D341Med (cell line): ENCODE results near the gene NOS2.
A peak's percentile ranks its signal among the peaks of the same experiment; 100 is the strongest.
"Not testable (repeated sequence)": the region's sequence is repeated elsewhere in the genome, so short reads cannot be mapped to it uniquely, and the experiment has no call there.

ENCODE experiments used
- DNase-seq: peaks from one replicate; pipeline ENCODE4 v3.0.0; 2012; ENCODE audit warnings: low spot score

Gene NOS2

GRCh38 chr17:27783440-27784350 lies 16.6 kb downstream of the NOS2 start:
- DNase-seq = no peak

DNA sequence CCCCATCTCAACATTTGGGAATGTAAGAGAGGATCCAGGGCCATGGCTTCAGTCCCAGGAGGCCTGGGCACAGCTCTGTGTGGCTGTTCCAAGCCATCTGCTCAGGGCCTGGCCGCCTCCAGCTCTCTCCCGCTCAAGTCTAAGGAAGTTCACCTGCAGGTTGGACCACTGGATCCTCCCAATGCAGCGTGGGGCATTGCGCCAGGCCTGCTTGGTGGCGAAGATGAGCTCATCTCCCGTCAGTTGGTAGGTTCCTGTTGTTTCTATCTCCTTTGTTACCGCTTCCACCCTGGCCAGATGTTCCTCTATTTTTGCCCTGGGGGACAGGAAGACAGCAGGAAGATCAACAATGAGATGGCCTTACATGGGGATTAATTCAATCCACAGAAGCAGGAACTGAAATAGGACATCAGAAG lies 17.5 kb downstream of the NOS2 start:
- no peak for DNase-seq

GRCh38 chr17:27780828-27781404 lies 19.4 kb downstream of the NOS2 start:
- DNase-seq = no peak

DNA sequence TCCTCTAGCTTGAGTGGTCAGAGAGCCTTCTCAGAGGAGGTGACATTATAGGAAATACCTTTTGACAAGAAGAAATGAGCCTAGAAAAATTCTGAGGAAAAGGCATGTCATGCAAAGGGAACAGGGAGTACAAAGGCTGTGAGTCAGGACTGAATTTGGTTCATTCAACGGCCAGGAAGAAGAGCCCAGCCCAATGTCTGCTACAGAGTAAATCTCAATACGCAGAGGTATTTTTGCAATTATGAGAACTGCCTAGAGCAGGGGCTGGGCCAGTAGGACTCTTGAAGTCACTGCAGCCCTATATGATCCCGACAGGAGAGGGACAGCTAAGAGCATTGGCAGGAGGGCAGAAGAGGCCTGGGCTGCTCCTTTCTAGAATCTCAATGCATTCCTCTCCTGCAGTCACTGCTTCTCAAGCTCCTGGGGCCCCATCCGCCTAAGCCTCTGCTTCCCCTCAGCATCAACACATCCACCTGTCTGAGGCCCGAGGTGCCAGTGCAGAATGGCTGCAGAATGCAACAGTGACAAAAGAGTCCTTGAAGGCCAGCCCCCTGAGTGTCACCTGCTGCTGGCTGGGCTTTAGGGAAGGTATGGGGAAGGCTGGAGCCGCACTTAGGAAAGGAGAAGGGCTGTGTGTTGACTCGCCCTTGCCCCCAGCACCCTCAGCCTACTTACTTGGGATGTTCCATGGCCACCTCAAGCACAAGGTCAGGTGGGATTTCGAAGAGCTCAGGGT lies 20.1 kb downstream of the NOS2 start:
- DNase-seq = no peak

DNA sequence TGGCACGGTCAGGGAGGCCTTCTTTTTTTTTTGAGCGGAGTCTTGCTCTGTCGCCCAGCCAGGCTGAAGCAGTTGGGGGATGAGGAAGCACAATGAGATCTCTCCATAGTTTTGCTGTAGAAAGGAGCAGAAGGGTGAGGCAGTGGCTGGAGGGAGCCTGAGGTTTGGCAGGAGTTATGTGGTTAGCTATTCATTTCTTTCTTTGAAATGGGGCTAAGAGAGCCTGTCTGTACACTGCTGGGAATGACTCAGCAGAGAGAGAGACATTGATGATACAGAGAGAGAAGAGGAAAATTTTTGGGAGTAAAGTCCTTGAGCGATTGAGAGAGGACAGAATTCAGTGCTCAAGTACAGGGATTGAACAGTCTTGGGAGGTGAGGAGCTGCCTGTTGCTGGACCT lies 22.1 kb downstream of the NOS2 start:
- no peak for DNase-seq

DNA sequence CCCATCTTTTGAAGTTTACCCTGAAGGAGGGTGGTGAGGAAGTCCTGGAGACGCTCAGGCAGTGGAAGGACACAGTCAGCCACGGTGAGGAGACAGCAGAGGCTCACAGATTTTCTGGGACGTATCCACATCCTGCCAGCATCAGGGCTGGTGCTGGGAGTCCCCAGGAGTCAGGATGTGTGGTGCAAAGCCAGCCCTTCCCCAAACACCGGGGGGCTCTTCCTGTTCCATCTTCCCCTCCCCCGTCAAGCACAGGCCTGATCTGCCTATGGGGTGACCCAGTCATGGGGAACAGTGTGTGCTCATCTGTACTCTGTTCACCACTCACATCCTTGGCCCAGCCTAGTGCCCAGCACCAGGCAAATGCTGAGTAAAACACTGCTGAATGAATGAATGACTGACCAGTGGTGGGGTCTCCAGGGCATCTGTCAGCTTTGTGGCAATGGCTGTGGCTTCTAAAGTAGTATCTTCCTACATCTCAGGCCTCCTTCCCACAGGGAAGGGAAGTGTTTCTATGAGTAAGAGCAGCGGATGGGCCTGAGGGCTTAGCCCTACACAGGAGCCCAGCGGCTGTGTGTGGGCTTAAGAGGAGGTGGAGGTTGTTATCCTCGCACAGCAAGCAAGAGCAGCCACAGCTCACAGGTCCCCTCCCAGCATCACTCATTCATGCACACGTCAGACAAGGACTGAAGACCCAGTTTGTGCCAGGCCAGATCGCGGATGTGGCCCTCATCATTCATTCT lies 23.3 kb downstream of the NOS2 start:
- DNase-seq = no peak

GRCh38 chr17:27771586-27771985 lies 28.7 kb downstream of the NOS2 start:
- DNase-seq = no peak

DNA sequence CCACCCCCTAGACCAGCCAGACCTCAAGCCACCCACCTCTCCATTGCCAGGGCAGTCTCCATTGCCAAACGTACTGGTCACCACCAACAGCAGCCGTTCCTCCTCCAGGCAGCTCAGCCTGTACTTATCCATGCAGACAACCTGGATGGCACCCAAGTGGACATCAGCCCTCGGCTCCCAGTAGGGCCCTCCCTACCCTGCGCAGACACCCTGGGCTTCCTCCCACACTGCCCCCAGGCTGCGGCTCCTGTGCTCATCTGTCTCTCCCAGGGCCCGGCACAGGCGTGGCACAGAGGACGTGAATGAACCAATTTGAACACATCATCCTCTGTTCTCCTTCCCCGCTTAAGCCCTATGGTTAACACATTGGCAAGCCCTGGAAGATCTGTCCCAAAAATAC lies 29.5 kb downstream of the NOS2 start:
- no peak for DNase-seq

DNA sequence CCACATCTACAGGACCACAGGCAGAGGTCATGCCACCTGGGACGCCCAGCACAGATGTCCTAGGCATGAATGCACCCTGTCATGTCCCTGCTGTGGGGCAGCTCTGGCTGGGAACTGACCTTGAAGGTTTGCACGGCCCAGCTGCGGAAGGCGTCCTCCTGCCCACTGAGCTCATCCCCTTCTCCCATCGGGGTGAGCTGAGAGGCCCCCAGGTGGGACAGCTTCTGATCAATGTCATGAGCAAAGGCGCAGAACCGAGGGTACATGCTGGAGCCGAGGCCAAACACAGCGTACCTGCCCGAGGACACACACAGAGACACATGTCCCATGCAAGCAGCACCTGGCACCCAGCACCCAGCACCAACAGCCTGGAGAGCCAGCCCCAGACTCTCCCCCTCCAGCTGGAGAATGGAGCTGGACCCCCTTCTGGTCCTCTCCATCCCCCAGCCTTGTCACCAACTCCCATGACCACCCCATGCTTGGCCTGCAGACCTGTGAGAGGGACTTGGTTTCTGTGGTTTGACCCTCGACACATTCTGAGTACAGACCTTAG lies 31.4 kb downstream of the NOS2 start:
- DNase-seq = no peak

GRCh38 chr17:27766438-27766837 lies 33.9 kb downstream of the NOS2 start:
- no peak for DNase-seq

DNA sequence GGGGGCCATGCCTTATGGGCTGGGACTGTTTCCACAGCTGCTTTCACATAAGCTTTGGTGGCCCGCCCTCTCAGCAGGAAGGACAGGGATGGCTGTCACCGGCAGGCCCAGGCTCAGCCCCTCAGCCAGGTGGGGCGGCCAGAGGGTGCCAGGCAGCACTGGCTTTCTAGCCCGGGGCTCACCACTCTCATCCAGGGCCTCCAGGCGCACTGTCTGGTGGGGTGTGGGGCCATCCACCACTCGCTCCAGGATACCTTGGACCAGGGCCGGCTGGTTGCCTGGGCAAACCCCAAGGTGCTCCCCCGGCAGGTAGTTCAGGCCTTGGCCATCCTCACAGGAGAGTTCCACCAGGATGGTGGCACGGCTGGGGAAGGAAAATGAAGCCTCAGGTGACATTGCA lies 35.0 kb downstream of the NOS2 start:
- no peak for DNase-seq

GRCh38 chr17:27764589-27764988 lies 35.7 kb downstream of the NOS2 start:
- no peak for DNase-seq

DNA sequence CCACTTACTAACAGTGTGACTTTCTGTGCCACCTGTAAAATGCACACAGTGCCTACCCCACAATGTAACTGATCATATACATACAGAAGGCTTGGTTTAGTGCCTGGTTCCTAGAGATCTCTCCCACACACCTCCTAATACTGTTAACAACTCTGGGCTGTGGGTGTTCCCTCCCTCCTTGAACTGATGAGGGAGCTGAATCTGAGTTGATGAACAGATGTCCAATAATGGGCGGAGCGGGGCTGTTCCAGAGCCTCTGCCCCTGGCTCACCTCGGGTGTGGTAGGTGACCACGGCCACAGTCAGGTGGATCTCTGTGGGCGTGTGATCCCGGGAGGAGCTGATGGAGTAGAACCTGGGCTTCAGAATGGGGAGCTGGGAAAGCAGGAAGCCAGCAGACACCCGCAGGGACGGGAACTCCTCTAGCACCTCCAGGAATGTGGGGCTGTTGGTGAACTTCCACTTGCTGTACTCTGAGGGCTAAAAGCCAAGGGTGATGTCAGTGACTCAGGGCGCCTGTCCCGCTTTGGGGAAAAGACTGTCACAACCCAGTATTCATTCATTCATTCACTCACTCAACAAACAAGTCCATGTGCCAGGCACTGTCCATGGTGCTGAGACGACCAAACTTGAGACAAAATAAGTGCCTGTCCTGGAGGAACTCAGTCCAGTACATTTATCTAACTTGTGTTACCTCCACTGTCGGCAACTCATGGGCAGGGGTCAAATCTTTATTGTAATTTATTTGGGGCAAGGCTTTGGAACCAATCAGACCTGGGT lies 37.6 kb downstream of the NOS2 start:
- no peak for DNase-seq

GRCh38 chr17:27760931-27761330 lies 39.4 kb downstream of the NOS2 start:
- DNase-seq = not testable (repeated sequence)

GRCh38 chr17:27760069-27760885 lies 40.1 kb downstream of the NOS2 start:
- peak; percentile 85 for DNase-seq

GRCh38 chr17:27759528-27759927 lies 40.8 kb downstream of the NOS2 start:
- no peak for DNase-seq

DNA sequence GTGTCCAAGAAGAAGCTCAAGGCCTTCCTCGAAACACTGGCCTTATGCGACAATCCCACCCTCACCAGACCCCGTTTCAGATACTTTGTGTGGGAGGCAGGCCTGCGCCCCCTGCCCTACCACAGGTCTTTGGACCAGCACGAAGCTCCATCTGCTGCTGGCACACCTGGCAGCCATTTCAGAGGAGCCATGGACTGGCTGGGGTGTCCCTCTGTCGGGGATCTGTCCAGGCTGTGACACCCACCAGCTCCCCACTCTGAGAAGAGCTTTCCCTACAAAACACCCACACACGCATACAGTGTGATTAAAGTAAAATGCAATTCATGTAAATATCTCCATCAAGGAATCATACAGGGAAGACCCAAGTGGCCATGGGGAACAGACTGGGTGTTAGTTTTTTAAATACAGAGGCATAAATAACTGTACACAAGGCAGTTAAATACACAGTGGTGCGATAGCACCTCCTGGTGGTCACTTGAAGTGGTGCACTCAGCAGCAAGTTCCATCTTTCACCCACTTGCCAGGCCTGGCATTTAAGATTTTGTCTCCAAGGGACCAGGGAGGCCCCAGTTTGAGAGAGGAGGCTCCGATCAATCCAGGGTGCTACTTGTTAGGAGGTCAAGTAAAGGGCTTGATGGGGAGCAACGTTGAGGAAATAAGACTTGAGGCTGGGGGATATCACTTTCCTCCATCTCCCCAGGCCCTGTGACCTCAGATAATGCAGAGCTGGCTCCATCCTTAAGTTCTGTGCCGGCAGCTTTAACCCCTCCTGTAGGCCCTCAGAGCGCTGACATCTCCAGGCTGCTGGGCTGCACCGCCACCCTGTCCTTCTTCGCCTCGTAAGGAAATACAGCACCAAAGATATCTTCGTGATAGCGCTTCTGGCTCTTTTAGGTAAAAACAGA lies 43.6 kb downstream of the NOS2 start:
- DNase-seq = peak; percentile 62

DNA sequence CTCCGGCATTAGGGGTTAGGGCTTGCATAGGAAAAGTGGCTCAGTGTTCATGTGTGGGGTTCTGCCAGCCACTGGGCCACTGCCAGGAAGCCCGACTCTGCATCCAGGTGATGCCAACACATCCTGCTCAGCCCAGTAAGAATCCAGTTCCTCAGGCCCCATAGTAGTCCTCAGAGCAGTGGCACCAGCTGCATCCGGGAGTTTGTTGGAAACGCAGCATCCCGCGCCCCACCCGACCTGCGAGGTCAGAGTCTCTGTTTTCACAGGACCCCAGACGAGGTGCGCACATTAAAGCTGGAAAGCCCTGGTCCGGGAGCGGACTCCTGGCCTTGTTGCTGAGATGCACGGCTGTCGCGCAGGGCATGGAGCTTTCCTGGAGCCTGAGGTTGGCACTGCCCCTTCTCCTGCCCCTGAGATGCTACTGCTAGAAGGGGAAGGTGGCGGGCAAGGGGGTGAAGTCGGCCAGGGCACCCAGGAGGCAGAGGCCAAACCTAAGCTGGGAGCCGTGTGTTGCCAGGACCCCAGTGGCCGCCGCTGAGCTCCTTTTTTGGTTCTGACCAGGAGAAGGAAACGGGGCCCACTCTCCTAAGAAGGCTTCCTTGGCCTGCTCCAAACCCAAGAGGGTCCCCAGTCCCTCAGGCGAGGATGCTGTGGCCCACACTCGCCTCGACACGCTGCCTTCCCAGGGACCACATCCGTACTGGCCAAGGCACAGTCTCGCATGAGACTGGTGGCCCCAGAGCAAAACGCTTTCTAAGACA lies 44.4 kb downstream of the NOS2 start:
- DNase-seq = no peak
